ENCODE data around the gene TM4SF1. TPM values are rescaled to one million over a fixed set of nuclear protein-coding genes. Genes with fewer than 3 reads are reported as not detected.

The TM4SF1 gene
- polyA plus RNA-seq, 1 of the 3 experiments (the other 2 are of a cell fraction), result 209 TPM

- TF ChIP-seq MAX (IDR thresholded peaks at IDR 0.05; ENCODE audit: low read depth), result no peak
- TF ChIP-seq USF1 (IDR thresholded peaks at IDR 0.05; ENCODE audit: borderline replicate concordance, low read depth), result no peak
- no peak for TF ChIP-seq RCOR1 (IDR thresholded peaks at IDR 0.05; ENCODE audit: low read length)
- TF ChIP-seq POLR2AphosphoS5 (IDR thresholded peaks at IDR 0.05; ENCODE audit: low read depth, low read length), result no peak
- TF ChIP-seq SMC3 (IDR thresholded peaks at IDR 0.05; ENCODE audit: low read depth, low read length), result no peak
- no peak for TF ChIP-seq PBX3 (IDR thresholded peaks at IDR 0.05)
- TF ChIP-seq JUND (IDR thresholded peaks at IDR 0.05), result no peak
- no peak for TF ChIP-seq GABPA (IDR thresholded peaks at IDR 0.05; ENCODE audit: low read depth)
- Histone ChIP-seq H3K4me1 (ENCODE audit: control insufficient read depth in 1 of 2, insufficient read depth in 2 of 2, low read depth in 1 of 2, low read length in 1 of 2) (peaks cover 0 to 16% of the 10 kb centered on the region in 2 experiments; a peak in 2 of 4 replicates), H3K27me3 (ENCODE audit: insufficient read depth) (no peaks in the 10 kb centered on the region), H3K9me3 (no peaks in the 10 kb centered on the region), H2AFZ (ENCODE audit: low read depth) (no peak overlapping the region), H3K79me2 (ENCODE audit: insufficient read depth) (no peaks in the 10 kb centered on the region), H3K9ac (no peak overlapping the region), H3K27ac (ENCODE audit: low read depth in 2 of 2, low read length in 1 of 2) (no peak overlapping the region), H4K20me1 (ENCODE audit: insufficient read depth) (no peaks in the 10 kb centered on the region), H3K4me3 (ENCODE audit: low read depth in 2 of 2, low read length in 1 of 2) (no peak overlapping the region), H3F3A (replicated peaks; ENCODE audit: insufficient read depth) (peaks cover 40% of the 10 kb centered on the region), H3K9me2 (no peaks in the 10 kb centered on the region), H3K4me2 (no peak overlapping the region), H3K36me3 (replicated peaks in 1 of 2; ENCODE audit: control insufficient read depth in 1 of 2, insufficient read depth in 2 of 2, low read length in 1 of 2) (peaks cover 10 to 12% of the 10 kb centered on the region in 2 experiments)
- CTCF ChIA-PET, result no interaction called here
- no peak for DNase-seq
- WGBS (ENCODE audit: low lambda C conversion rate), result 94% methylated on average over 2 of the region's 2 CpGs
- POLR2A ChIA-PET, result no interaction called here
Measured at GRCh38 chr3:149366031-149366430, 11.4 kb downstream of the TM4SF1 start.

- no peak for TF ChIP-seq FOSL2 (IDR thresholded peaks at IDR 0.05; ENCODE audit: borderline replicate concordance, low read depth)
- no peak for TF ChIP-seq USF1 (IDR thresholded peaks at IDR 0.05; ENCODE audit: borderline replicate concordance, low read depth)
- TF ChIP-seq GATA2 (CRISPR knock-in tag; IDR thresholded peaks at IDR 0.05), result no peak
- TF ChIP-seq SMC3 (IDR thresholded peaks at IDR 0.05; ENCODE audit: low read depth, low read length), result no peak
- no peak for TF ChIP-seq MXI1 (IDR thresholded peaks at IDR 0.05; ENCODE audit: low read depth, low read length)
- TF ChIP-seq MEF2A (IDR thresholded peaks at IDR 0.05; ENCODE audit: borderline replicate concordance, low read depth), result no peak
- TF ChIP-seq ELF1 (IDR thresholded peaks at IDR 0.05), result no peak
- no peak for TF ChIP-seq JUND (IDR thresholded peaks at IDR 0.05)
- no peak for TF ChIP-seq SIN3A (IDR thresholded peaks at IDR 0.05; ENCODE audit: borderline replicate concordance, low read depth, low read length)
- no peak for TF ChIP-seq MAX (IDR thresholded peaks at IDR 0.05; ENCODE audit: low read depth)
- TF ChIP-seq NRF1 (IDR thresholded peaks at IDR 0.05; ENCODE audit: low read depth, low read length), result no peak
- TF ChIP-seq EZH2phosphoT487 (IDR thresholded peaks at IDR 0.05; ENCODE audit: borderline replicate concordance, low read depth), result no peak
- TF ChIP-seq EP300 (IDR thresholded peaks at IDR 0.05; ENCODE audit: borderline replicate concordance in 1 of 2, low read depth in 1 of 2, low read length in 1 of 2), result no peak
- H3K4me1 ChIP-seq (ENCODE audit: control insufficient read depth in 1 of 2, insufficient read depth in 2 of 2, low read depth in 1 of 2, low read length in 1 of 2), result 0 out of 4 replicates have a peak, but pooled peaks cover 0 to 8% of the 10 kb centered on the region in 2 experiments
- H3K9ac ChIP-seq, result no peak overlapping the region
- no peaks in the 10 kb centered on the region for H3K79me2 ChIP-seq (ENCODE audit: insufficient read depth)
- H3K9me3 ChIP-seq, result no peaks in the 10 kb centered on the region
- H2AFZ ChIP-seq (ENCODE audit: low read depth), result no peak overlapping the region
- 89% methylated on average over 2 of the region's 2 CpGs for WGBS (ENCODE audit: low lambda C conversion rate)
- no peak overlapping the region for H3K4me3 ChIP-seq (ENCODE audit: low read depth in 2 of 2, low read length in 1 of 2)
- ChIA-PET CTCF (no interaction called here), POLR2A (no interaction called here)
- H3K27ac ChIP-seq (ENCODE audit: low read depth in 2 of 2, low read length in 1 of 2), result no peak overlapping the region
- no peaks in the 10 kb centered on the region for H3K27me3 ChIP-seq (ENCODE audit: insufficient read depth)
- DNase-seq, result no peak
- H3K4me2 ChIP-seq, result no peak overlapping the region
- no peaks in the 10 kb centered on the region for H4K20me1 ChIP-seq (ENCODE audit: insufficient read depth)
- H3K36me3 ChIP-seq (replicated peaks in 1 of 2; ENCODE audit: control insufficient read depth in 1 of 2, insufficient read depth in 2 of 2, low read length in 1 of 2), result peaks cover 2 to 6% of the 10 kb centered on the region in 2 experiments
- H3F3A ChIP-seq (replicated peaks; ENCODE audit: insufficient read depth), result peaks cover 30% of the 10 kb centered on the region
- H3K9me2 ChIP-seq, result no peaks in the 10 kb centered on the region
Measured at GRCh38 chr3:149364624-149365023, 12.8 kb downstream of the TM4SF1 start.
